Measurements from ENCODE around the gene HOMER2.

HOMER2 gene

GRCh38 chr15:82856397-82857170 lies 95.9 kb downstream of the HOMER2 start:
- no peak for DNase-seq (ENCODE audit: low read depth)

DNA sequence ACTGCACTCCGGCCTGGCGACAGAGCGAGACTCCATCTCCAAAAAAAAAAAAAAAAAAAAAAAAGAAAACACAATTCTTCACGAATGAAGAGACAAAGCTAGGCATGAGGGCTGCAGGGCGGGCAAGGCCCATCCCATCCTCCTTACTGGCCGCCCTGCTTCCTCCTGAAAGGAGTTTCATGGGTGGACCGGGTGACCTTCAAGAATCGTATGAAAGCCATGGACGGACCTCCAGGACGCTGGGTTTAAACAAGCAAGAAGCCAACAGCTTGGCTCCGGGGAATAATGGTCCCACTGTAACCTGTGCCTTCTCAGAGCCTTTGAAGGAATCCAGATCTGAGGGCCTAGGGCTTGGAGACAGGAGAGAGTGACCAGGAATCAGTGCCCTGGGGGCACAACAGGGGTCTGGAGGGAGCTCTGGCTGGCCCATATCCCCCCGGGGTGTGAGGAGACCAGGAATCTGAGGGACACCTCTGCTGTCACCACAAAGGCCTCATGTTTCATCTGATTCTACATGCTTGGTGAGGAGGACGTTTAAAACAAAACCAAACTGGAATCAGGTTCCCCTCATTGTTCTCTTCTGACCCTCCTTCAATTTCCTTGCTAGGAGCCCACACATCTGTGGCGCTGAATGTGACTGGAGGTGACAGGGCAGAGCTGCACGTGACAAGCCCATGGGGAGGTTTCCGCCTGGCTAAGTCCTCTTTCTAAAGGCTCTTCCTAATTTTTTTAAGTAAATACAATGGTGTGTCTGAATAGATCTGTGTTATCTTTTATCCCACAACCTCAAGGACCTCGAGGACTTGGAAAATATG lies 97.0 kb downstream of the HOMER2 start:
- DNase-seq (ENCODE audit: low read depth) = no peak

DNA sequence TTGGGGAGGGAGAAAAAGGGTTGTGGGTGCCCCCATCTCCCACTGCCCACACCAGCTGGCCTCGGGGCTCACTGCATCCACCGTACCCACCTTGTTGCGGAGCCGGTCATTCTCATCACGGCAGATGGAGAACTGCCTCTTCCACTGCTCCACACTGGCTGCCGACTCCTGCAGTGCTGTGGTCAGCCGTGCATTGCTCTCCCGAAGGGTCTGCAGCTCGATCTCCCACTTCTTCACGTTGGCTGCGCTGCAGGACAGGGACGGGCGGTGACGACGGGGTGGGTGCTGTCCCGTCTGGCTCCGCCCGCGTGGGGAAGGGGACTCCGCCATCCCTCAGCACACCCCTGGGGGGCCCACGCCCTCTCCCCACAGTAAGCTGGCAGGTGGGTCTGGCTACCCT lies 98.0 kb downstream of the HOMER2 start:
- no peak for DNase-seq (ENCODE audit: low read depth)

DNA sequence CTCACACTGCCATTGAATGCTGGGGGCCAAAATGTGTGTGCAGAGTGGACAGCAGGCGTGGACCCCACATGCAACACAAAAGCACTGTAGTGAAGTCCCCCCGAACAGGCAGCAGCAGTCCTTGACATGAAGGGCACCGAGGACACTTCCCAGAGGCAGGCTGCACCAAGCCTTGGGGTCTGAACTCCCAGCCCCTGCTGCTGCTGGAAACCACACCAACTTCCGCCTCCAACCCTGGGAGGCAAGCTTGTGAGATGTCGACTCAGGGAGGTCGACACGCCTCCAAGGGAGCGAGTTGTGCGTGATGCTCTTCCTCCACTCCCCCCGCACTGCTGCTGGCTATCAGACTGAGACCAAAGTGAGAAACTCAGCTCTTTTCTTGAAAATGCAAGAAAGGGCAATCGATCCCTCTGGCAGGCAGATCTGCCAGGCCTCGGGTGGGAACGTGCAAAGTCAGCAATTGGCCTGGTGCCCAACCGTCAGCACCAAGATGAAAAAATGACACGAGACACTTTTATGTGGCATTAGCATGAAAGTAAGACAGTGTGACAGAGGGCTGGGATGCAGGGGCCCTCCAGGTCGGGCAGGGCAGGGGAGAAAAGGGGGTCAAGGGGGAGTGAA lies 99.5 kb downstream of the HOMER2 start:
- DNase-seq (ENCODE audit: low read depth) = no peak

DNA sequence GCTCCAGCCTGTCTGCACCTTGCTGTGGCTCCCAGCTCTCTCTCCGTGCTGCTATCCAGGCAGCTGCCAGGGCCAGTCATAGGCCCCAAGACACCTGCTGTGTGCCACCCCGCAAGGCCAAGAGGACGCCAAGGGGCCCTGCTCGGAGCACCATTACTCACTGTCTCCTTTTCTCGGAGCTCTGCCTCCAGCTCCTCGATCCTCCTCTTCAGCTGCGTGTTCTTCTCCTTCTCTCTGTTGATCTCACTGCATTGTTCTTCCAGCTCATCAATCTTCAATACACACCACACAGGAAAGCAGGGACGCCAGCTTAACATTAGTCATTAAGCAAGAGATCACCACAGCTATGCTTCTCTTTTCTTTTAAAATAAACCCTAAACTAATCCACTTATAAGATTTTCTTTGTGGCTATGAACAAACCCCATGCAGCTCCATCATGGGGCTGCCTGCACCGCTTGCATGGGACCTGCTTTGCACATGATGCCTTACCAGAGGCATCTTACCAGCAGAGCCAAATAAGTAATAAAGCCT lies 100.5 kb downstream of the HOMER2 start:
- DNase-seq (ENCODE audit: low read depth) = no peak

DNA sequence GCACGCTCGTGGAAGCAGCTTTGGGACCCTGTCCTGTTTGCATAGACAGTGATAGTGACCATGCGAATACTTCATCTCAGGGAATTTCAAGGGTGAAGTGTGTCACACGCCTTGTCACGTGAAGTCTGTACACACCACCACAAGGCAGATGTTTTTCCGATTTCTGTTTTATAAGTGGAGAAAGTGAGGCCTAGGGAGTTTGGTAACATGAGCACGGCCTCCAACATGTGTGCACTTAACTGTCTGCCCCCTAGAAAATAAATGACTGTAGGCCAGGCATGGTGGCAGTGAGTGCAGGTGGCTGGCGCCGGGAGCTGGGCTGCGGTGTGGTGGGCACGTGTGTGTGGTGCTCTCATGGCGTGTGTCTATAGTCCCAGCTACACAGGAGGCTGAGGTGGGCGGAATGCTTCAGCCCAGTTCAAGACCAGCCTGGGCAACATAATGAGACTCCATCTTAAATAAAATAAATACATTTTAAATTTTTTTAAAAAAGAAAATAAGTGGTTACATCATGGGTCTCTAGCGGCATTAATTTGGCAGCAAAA lies 101.1 kb downstream of the HOMER2 start:
- no peak for DNase-seq (ENCODE audit: low read depth)

GRCh38 chr15:82850731-82851130 lies 101.8 kb downstream of the HOMER2 start:
- no peak for DNase-seq (ENCODE audit: low read depth)

GRCh38 chr15:82849556-82850512 lies 102.7 kb downstream of the HOMER2 start:
- DNase-seq (ENCODE audit: low read depth) = no peak

DNA sequence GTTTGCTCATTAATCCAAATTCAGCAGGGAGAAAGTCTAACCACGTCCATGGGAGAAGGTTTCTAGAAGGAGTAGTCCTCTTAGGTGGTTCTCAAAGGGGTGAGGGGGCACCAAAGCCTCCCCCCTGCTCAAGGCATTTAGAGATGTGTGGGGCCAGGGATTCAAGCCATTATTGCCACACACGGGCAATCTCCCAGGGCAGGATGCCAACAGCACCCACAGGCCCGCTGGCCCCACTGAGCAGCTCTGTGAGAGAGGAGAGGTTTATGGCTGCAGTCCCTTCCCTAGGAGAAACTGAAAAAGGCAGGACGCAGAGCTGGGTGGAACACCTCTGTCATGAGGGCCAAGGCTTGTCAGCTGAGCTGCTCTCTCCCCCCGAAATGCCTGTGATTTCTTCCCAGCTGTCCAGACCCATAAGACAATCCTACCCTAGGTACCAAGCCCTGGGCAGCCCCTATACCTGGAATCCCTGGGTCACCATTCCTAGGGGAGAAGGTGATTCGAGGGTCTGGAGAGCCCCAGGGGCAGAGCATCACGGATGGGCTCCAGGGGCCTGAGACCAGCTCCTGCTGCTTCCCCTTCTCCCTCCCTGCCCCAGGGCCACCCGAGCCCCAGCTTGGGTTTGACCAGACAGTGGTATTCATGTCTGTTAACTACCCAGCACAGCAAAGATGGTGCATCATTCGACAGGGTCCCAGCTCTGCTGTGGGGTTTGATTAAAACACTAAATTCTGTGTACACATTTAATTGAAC lies 104.1 kb downstream of the HOMER2 start:
- DNase-seq (ENCODE audit: low read depth) = no peak

GRCh38 chr15:82847703-82848102 lies 104.8 kb downstream of the HOMER2 start:
- DNase-seq (ENCODE audit: low read depth) = no peak

- DNase-seq (ENCODE audit: low read depth) = no peak
Measured at GRCh38 chr15:82846621-82847020, 105.9 kb downstream of the HOMER2 start.

- no peak for DNase-seq (ENCODE audit: low read depth)
Measured at GRCh38 chr15:82845686-82846085, 106.8 kb downstream of the HOMER2 start.

GRCh38 chr15:82843566-82843965 lies 109.0 kb downstream of the HOMER2 start:
- DNase-seq (ENCODE audit: low read depth) = no peak

- no peak for DNase-seq (ENCODE audit: low read depth)
Measured at GRCh38 chr15:82840166-82840565, 112.4 kb downstream of the HOMER2 start.

DNA sequence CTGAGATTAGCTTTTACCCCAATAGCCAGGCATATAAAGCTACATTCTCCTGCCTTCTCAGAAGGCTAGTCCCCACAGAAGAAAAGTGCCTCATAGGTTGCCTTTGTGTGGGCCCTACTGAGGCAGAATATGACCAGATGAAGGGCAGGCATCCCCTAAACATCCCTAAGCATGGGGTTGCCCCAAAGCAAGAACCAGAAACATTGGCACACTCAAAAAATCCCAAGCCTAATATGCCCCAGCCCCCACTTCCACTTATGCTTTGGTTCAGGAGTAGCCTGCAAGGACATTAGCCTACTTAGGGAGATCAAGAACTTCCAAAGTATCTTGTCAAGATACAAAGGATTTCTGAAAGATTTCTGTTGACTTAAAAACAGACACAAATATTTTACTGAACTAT lies 113.4 kb downstream of the HOMER2 start:
- DNase-seq (ENCODE audit: low read depth) = no peak

- DNase-seq (ENCODE audit: low read depth) = no peak
Measured at GRCh38 chr15:82838096-82838735, 114.3 kb downstream of the HOMER2 start.

DNA sequence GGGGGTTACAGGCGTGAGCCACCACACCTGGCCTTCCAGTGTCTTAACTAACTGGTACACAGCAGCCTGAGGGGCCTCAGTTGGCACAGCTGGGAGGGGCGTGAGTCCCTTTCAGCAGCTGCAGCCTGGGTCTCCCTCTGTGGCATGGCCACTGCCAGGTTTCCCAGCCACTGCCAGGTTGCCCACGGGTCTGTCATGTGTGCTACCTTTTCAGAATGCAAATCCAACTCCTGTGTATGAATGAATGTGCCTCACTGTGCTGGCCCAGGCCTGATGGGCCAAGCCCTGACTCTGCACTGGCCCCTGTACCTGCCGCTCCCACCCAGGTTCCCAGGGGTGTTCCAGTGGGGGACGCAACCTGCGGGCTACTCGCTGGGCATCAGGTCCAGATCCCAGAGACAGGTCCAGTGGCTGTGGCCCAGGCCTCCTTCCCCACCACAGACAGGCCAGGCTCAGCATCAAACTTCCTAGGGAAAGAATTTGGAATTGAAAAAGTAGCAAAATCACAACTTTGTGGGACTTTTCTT lies 117.1 kb downstream of the HOMER2 start:
- DNase-seq (ENCODE audit: low read depth) = no peak

DNA sequence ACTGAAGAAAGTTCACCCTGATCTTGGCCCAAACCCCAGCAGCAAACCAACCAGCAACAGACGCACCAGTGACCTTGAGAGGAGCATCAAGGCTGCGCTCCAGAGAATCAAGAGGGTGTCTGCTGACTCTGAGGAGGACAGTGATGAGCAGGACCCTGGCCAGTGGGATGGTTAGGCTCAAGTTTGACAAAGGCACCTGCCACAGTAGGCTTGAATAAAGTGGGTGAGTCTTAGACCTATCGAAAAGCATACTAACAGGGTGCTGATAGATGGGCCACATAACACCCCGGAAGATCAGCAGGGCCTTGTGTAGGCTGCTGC lies 119.2 kb downstream of the HOMER2 start:
- no peak for DNase-seq (ENCODE audit: low read depth)

GRCh38 chr15:82832601-82833361 lies 119.7 kb downstream of the HOMER2 start:
- DNase-seq (ENCODE audit: low read depth) = no peak

Measured in stimulated activated CD8-positive, alpha-beta memory T cell treated with anti-CD3 and anti-CD28 coated beads, Interleukin-7, amount 100 ng/mL, for 24 hours (primary cell).